Transverse colon (tissue), 4 donors: ENCODE results near the gene NAALADL2. TPM values are rescaled to one million over a fixed set of nuclear protein-coding genes. Genes with fewer than 3 reads are reported as not detected.

Source experiments
- DNase-seq: peaks from one replicate; pipeline ENCODE4 v3.0.0-alpha.2; 2019
- H3K27ac ChIP-seq, 4 donors: fragments of 200-600 bp; sonication (generic); 2 replicates each; pipeline ENCODE4 v1.5.1; 2016 to 2018; ENCODE audit warnings: inconsistent platforms in 4 of 4
- H3K27me3 ChIP-seq: fragments of 200-600 bp; sonication (generic); 2 replicates; pipeline ENCODE4 v1.5.1; 2017; ENCODE audit warnings: inconsistent platforms
- H3K36me3 ChIP-seq, 4 donors: fragments of 200-600 bp; sonication (generic); 2 replicates each; pipeline ENCODE4 v1.5.1; 2017 to 2019; ENCODE audit warnings: inconsistent platforms in 4 of 4
- H3K4me1 ChIP-seq, 4 donors: fragments of 200-600 bp; sonication (generic); 2 replicates each; pipeline ENCODE4 v1.5.1; 2017 to 2020; ENCODE audit warnings: inconsistent platforms in 4 of 4
- H3K4me3 ChIP-seq, 4 donors: fragments of 200-600 bp; sonication (generic); 1 replicate in 1 of 4; 2 replicates in 3 of 4; pipeline versions ENCODE4 v1.5.1 to v1.6.1; 2017 to 2019; ENCODE audit warnings: inconsistent platforms in 4 of 4
- H3K9me3 ChIP-seq, 2 donors: fragments of 200-600 bp; sonication (generic); 2 replicates each; pipeline ENCODE4 v1.5.1; 2017 to 2019; ENCODE audit warnings: inconsistent platforms in 2 of 2
- EP300 ChIP-seq: sonication (generic); formaldehyde crosslinking; IDR thresholded peaks from one replicate; pipeline ENCODE4 v1.6.1; 2017; ENCODE audit warnings: antibody characterized with exemption, low read depth
- POLR2A ChIP-seq: fragments of 450-650 bp; IDR thresholded peaks from one replicate; pipeline ENCODE4 v1.6.1; 2016; ENCODE audit warnings: antibody characterized with exemption, mild to moderate bottlenecking, moderate library complexity
- POLR2AphosphoS5 ChIP-seq, 3 donors: sonication (generic); formaldehyde crosslinking; IDR thresholded peaks; one replicate each; pipeline ENCODE4 v1.6.1; 2016; ENCODE audit warnings: antibody characterized with exemption in 3 of 3
- WGBS, 2 donors: methylation state at CpG; one replicate each; pipeline ENCODE4 v1.1.5; 2018; ENCODE audit warnings: low coverage in 1 of 2; 5-methylcytosine and 5-hydroxymethylcytosine counted together
- in situ Hi-C, 4 donors: fragments of 200-750 bp; cut with MboI; loops; one replicate each; pipeline versions ENCODE4 v1.15.0 to v1.15.1; 2017; ENCODE audit warnings: low sequenced_read_pairs in 3 of 4, low pct_ligation_motif_present in 1 of 4, low pct_unique_long_range_greater_than_20kb in 1 of 4
- intact Hi-C: fragments of 100-400 bp; cut with DNase I; formaldehyde crosslinking; loops from one replicate; pipeline ENCODE4 v1.15.1; 2023; ENCODE audit warnings: low total_unique reads
- total RNA-seq, 4 donors: library from RNA; depleted of rRNA; stranded (reverse); fragments of >200 nt; gene quantifications; one replicate each; pipeline ENCODE4 v1.1.0, GENCODE V29; 2016
- TF ChIP-seq, protein P1 (sequence below), 5 experiments: fragments of 200-600 bp in 3 of 5; fragments of 450-650 bp in 2 of 5; sonication (generic) in 3 of 5; IDR thresholded peaks; 1 replicate in 2 of 5; 2 replicates in 3 of 5; pipeline ENCODE4 v1.5.1; 2016 to 2017; ENCODE audit warnings: antibody characterized with exemption in 5 of 5, inconsistent platforms in 3 of 5, mild to moderate bottlenecking in 2 of 5, moderate library complexity in 1 of 5

The NAALADL2 gene
- total RNA-seq, 4 donors from 2014 or later: 10.1 to 22.7 (median 15.1) TPM

DNA sequence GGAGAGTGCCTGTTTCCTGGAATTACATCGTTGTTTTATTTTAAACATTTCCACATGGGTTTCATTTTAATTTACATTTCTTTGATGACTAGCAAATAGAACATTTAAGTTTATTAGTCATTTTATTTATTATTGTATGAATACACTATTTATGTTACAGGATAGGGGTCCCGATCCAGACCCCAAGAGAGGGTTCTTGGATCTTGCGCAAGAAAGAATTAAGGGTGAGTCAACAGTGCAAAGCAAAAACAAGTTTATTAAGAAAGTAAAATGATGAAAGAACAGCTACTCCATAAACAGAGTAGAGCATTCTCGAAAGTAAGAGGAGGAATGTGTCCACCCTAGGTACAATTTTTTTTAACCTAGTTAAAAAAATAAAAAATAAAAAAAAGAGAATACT is 539.5 kb downstream of the NAALADL2 start:
- WGBS, 2 donors: 69 to 76% methylated on average over 4 of the region's 4 CpGs
- Histone ChIP-seq H3K9me3 (no peaks in the 10 kb centered on the region), H3K36me3 (no peaks in the 10 kb centered on the region), H3K4me1 (no peaks in the 10 kb centered on the region), H3K27me3 (no peaks in the 10 kb centered on the region), H3K27ac (no peak overlapping the region), H3K4me3 (no peak overlapping the region)
- TF ChIP-seq EP300: no peak
- TF ChIP-seq, protein P1, sequence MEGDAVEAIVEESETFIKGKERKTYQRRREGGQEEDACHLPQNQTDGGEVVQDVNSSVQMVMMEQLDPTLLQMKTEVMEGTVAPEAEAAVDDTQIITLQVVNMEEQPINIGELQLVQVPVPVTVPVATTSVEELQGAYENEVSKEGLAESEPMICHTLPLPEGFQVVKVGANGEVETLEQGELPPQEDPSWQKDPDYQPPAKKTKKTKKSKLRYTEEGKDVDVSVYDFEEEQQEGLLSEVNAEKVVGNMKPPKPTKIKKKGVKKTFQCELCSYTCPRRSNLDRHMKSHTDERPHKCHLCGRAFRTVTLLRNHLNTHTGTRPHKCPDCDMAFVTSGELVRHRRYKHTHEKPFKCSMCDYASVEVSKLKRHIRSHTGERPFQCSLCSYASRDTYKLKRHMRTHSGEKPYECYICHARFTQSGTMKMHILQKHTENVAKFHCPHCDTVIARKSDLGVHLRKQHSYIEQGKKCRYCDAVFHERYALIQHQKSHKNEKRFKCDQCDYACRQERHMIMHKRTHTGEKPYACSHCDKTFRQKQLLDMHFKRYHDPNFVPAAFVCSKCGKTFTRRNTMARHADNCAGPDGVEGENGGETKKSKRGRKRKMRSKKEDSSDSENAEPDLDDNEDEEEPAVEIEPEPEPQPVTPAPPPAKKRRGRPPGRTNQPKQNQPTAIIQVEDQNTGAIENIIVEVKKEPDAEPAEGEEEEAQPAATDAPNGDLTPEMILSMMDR (IDR thresholded peaks at IDR 0.05): no peak
- TF ChIP-seq POLR2AphosphoS5 (IDR thresholded peaks at IDR 0.05): no peak
- no peak for TF ChIP-seq POLR2A
- in situ Hi-C loops: no loop called here
- DNase-seq: no peak
- intact Hi-C loops: no loop called here

DNA sequence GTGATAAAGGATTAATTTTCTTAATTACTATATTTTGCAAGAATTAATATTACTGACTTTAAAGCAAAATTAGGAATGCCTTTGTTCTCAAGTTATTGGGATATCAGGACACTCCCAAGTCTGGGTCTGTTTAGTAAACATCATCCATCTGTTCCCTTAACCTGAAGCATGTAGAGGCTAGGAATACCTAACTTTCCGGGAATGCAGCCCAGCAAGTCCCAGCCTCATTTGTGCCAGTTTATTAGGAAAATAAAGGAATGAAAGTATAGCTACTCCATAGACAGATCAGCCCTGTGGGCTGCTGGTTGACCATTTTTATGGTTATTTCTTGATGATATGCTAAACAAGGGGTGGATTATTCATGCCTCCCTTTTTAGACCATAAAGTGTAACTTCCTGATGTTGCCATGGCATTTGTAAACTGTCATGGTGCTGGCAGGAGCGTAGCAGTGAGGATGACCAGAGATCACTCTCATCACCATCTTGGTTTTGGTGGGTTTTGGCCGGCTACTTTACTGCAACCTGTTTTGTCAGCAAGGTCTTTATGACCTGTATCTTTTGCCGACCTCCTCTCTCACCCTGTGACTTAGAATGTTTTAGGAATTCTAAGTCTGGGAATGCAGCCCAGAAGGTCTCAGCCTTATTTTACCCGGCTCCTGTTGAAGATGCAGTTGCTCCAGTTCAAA is 540.2 kb downstream of the NAALADL2 start:
- H3K36me3 ChIP-seq: no peaks in the 10 kb centered on the region
- H3K27ac ChIP-seq: no peak overlapping the region
- H3K9me3 ChIP-seq: no peaks in the 10 kb centered on the region
- WGBS, 2 donors: 60 to 79% methylated on average over 1 to 5 of the region's 5 CpGs
- H3K4me1 ChIP-seq: no peaks in the 10 kb centered on the region
- intact Hi-C loops (no loop called here), in situ Hi-C loops (no loop called here)
- DNase-seq: no peak
- H3K27me3 ChIP-seq: no peaks in the 10 kb centered on the region
- no peak overlapping the region for H3K4me3 ChIP-seq
- no peak for TF ChIP-seq EP300
- TF ChIP-seq, protein P1 (IDR thresholded peaks at IDR 0.05): no peak
- TF ChIP-seq POLR2A: no peak
- no peak for TF ChIP-seq POLR2AphosphoS5 (IDR thresholded peaks at IDR 0.05)

DNA sequence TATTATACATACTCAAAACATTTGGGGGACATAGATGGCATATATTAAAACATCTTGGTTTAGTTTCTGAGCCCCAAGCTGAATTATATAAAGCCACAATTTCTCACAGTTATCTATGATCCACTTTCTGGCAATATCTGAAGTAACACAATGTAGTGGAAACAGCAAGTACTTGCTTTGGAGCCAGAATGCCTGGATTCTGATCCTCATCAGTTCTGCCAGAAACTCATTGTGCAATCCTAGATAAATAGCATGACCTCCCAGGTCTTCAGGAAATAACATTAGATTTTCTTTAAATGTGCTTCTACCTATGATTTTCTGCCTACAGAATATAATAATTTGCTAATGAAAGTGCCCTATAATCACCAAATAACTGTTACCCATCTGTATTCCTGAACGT is 544.9 kb downstream of the NAALADL2 start:
- no peak for DNase-seq
- TF ChIP-seq, protein P1 (IDR thresholded peaks at IDR 0.05): no peak
- TF ChIP-seq POLR2A: no peak
- in situ Hi-C loops: no loop called here
- Histone ChIP-seq H3K36me3 (no peaks in the 10 kb centered on the region), H3K9me3 (no peaks in the 10 kb centered on the region), H3K27ac (no peak overlapping the region), H3K27me3 (no peaks in the 10 kb centered on the region), H3K4me3 (no peak overlapping the region), H3K4me1 (no peaks in the 10 kb centered on the region)
- 83 to 93% methylated on average over 1 of the region's 1 CpG for WGBS, 2 donors
- intact Hi-C loops: no loop called here

DNA sequence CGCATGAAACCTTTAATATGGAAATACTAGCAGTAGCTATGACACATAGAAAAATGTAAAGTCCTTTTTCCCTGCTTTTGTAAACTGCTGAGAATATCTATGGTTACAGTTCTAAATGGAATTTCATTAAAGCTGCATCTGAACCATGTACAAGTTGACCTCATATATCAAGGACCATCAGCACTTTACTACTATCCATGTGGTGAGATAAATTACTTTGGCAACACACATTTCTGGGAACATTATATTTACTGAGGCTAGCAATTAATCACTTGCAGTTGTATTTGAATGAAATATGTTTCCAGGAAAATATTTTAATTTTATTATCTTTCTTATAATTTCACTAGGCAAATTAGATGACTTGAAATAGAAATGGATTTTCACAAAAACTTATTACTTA is 545.5 kb downstream of the NAALADL2 start:
- H3K9me3 ChIP-seq: no peaks in the 10 kb centered on the region
- no peak overlapping the region for H3K4me3 ChIP-seq
- no peaks in the 10 kb centered on the region for H3K36me3 ChIP-seq
- H3K27ac ChIP-seq: no peak overlapping the region
- no peaks in the 10 kb centered on the region for H3K27me3 ChIP-seq
- TF ChIP-seq POLR2A (no peak), EP300 (no peak), POLR2AphosphoS5 (IDR thresholded peaks at IDR 0.05) (no peak)
- TF ChIP-seq, protein P1 (IDR thresholded peaks at IDR 0.05): no peak
- no peak for DNase-seq
- no peaks in the 10 kb centered on the region for H3K4me1 ChIP-seq
- WGBS, 2 donors: 91 to 100% methylated on average over 1 of the region's 1 CpG
- in situ Hi-C loops (no loop called here), intact Hi-C loops (no loop called here)
